Naive thymus-derived CD4-positive, alpha-beta T cell (primary cell): Measurements from ENCODE around the gene PTPRCAP. TPM values are rescaled to one million over a fixed set of nuclear protein-coding genes. Genes with fewer than 3 reads are reported as not detected.

Source experiments
- ATAC-seq: fragments of 150-1000 bp; cut with Tn5 transposase; 2 replicates; pipeline ENCODE4 v1.10.0; 2021; ENCODE audit warnings: mild to moderate bottlenecking, moderate library complexity
- CTCF ChIA-PET: fragments of 350-600 bp; sonication (Branson Sonifier 250); formaldehyde crosslinking; loops from one replicate; lab custom pipeline; 2021; ENCODE audit warnings: antibody characterized with exemption; lab: Charles Lee
- POLR2A ChIA-PET: fragments of 350-600 bp; sonication (Branson Sonifier 250); formaldehyde crosslinking; loops from one replicate; lab custom pipeline; 2021; ENCODE audit warnings: antibody characterized with exemption, inconsistent platforms; lab: Charles Lee
- DNase-seq, 9 donors: peaks; one replicate each; pipeline versions ENCODE4 v3.0.0 to v3.0.0-alpha.2; 2020 to 2022; ENCODE audit warnings: mixed read lengths in 1 of 9
- H3K27ac ChIP-seq: one replicate; pipeline ENCODE4 v1.7.0; 2013; ENCODE audit warnings: mild to moderate bottlenecking, low read depth, low read length, moderate library complexity
- H3K27me3 ChIP-seq, 2 donors: one replicate each; pipeline ENCODE4 v1.7.0; 2013; ENCODE audit warnings: low read length in 2 of 2, mild to moderate bottlenecking in 2 of 2, moderate library complexity in 2 of 2; ENCODE audit not compliant: control insufficient read depth in 2 of 2, insufficient read depth in 2 of 2
- H3K36me3 ChIP-seq, 3 experiments: 1 replicate in 2 of 3; 2 replicates in 1 of 3; pipeline ENCODE4 v1.7.0; 2013; ENCODE audit warnings: low read length in 3 of 3, mild to moderate bottlenecking in 3 of 3, moderate library complexity in 1 of 3; ENCODE audit not compliant: insufficient read depth in 3 of 3, control insufficient read depth in 2 of 3
- H3K4me1 ChIP-seq, 2 donors: one replicate each; pipeline ENCODE4 v1.7.0; 2013; ENCODE audit warnings: low read length in 2 of 2, mild to moderate bottlenecking in 2 of 2, moderate library complexity in 1 of 2; ENCODE audit not compliant: control insufficient read depth in 2 of 2, insufficient read depth in 2 of 2
- H3K4me3 ChIP-seq: 2 replicates; pipeline ENCODE4 v1.7.0; 2013; ENCODE audit warnings: mild to moderate bottlenecking, low read length
- H3K9me3 ChIP-seq, 3 experiments: 1 replicate in 2 of 3; 2 replicates in 1 of 3; pipeline ENCODE4 v1.7.0; 2013; ENCODE audit warnings: low read length in 3 of 3; ENCODE audit not compliant: control insufficient read depth in 2 of 3
- H3K27ac Mint-ChIP-seq, 9 donors: one replicate each; pipeline ENCODE4 v1.8.0; 2020 to 2022; ENCODE audit warnings: mixed read lengths in 9 of 9, mild to moderate bottlenecking in 8 of 9, moderate library complexity in 5 of 9, inconsistent platforms in 2 of 9
- H3K27me3 Mint-ChIP-seq, 5 donors: one replicate each; pipeline ENCODE4 v1.8.0; 2021 to 2022; ENCODE audit warnings: mixed read lengths in 5 of 5, mild to moderate bottlenecking in 1 of 5
- H3K36me3 Mint-ChIP-seq, 5 donors: one replicate each; pipeline ENCODE4 v1.8.0; 2020 to 2022; ENCODE audit warnings: mixed read lengths in 5 of 5, mild to moderate bottlenecking in 3 of 5, inconsistent platforms in 1 of 5
- H3K4me1 Mint-ChIP-seq, 7 donors: one replicate each; pipeline ENCODE4 v1.8.0; 2020 to 2022; ENCODE audit warnings: mixed read lengths in 7 of 7, mild to moderate bottlenecking in 3 of 7, inconsistent platforms in 1 of 7
- H3K4me3 Mint-ChIP-seq, 10 donors: one replicate each; pipeline ENCODE4 v1.8.0; 2020 to 2022; ENCODE audit warnings: mild to moderate bottlenecking in 10 of 10, mixed read lengths in 10 of 10, moderate library complexity in 6 of 10, inconsistent platforms in 2 of 10
- H3K9me3 Mint-ChIP-seq, 11 donors: one replicate each; pipeline ENCODE4 v1.8.0; 2020 to 2022; ENCODE audit warnings: mixed read lengths in 11 of 11, mild to moderate bottlenecking in 4 of 11, inconsistent platforms in 1 of 11, moderate library complexity in 1 of 11
- intact Hi-C, 2 donors: fragments of 100-400 bp; cut with micrococcal nuclease; formaldehyde crosslinking; loops; one replicate each; pipeline ENCODE4 v1.15.1; 2023
- polyA plus RNA-seq, 2 donors: library from polyadenylated mRNA; unstranded; fragments of 300-500 nt; fragmentation: Illumina TruSeq; gene quantifications; one replicate each; pipeline ENCODE4 v1.2.3, GENCODE V29; 2021
- total RNA-seq, 6 experiments: library from RNA in 5 of 6; stranded (reverse) in 5 of 6; gene quantifications; 1 replicate in 5 of 6; 2 replicates in 1 of 6; pipeline ENCODE4 v1.2.3 and lab custom pipeline; 2021 to 2026

The PTPRCAP gene
- total and polyA plus RNA-seq, 7 experiments from 2014 or later = 134 to 670 (median 219) TPM

DNA sequence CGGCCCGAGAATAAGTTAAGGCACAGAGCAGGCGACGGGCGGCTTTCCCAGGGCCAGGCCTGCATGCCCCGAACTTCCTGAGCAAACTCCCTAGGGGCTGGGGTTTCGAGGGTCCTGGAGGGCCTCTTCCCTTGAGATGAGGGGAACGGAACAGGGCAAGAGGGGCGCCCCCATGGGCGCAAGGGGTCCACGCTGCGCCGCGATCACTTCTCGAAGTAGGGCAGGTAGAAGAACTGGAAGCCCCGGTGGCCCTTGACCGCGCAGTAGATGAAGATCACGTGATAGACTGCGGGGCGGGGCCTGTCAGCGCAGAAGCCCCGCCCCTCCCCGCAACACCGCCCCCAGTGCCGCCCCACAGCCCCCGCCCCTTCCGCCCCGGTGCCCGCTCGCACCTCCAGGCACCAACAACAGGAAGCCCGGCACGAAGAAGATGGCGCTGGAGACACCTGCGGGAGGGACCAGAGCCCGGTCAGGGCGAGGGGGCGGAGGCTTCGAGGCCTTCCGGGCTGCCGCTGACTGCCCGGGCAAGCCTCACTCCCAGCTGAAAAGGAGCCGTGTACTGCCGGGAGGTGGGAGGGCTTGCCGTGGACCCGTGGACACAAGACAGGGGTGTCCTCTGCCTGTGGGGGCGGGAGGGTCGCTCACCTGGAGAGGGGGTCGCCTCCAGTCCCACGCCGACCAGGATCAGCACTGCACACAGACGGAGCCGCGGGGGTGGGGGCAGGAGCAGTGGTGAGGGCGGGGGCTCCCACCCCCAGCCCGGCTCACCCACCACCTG lies 27.1 kb upstream of the PTPRCAP start:
- POLR2A ChIA-PET = interaction anchor here (0.7 to 18.3 kb wide), 15 partner anchors 8 to 197 kb away, joined by 3 to 230 read pairs (median 12); partner anchors contain the start of genes AIP, CABP4, CARNS1 and CDK2AP2
- peaks cover 20 to 40% of the 10 kb centered on the region in 2 donors for H3K4me1 ChIP-seq
- H3K27me3 Mint-ChIP-seq = peaks cover 0 to 2% (median 0%) of the 10 kb centered on the region in 5 donors
- H3K4me3 Mint-ChIP-seq = peak overlapping the region; percentile 75 to 94 (median 87)
- H3K9me3 ChIP-seq = no peaks in the 10 kb centered on the region
- peaks cover 23 to 48% (median 34%) of the 10 kb centered on the region in 7 donors for H3K4me1 Mint-ChIP-seq
- H3K4me3 ChIP-seq = peak overlapping the region; percentile 66
- intact Hi-C loops = loop anchor here (1.0 to 2.0 kb wide), 12 partner anchors 18 to 142 kb away; partner anchors contain the start of genes CDK2AP2 (in 2 of the 2), PTPRCAP (in 2 of the 2), RAD9A (in 2 of the 2) and NDUFV1 (in 1 of the 2)
- peak overlapping the region; percentile 82 to 97 (median 93) for H3K27ac Mint-ChIP-seq
- H3K27ac ChIP-seq = peak overlapping the region; percentile 96
- H3K27me3 ChIP-seq = no peaks in the 10 kb centered on the region
- DNase-seq (peak; percentile 78 to 92 (median 91)), ATAC-seq (peak; percentile 86)
- CTCF ChIA-PET = interaction anchor here (0.6 to 1.9 kb wide), 4 partner anchors 16 to 113 kb away, joined by 3 to 7 read pairs (median 4); no protein-coding TSS in a partner anchor
- H3K36me3 Mint-ChIP-seq = peaks cover 0 to 9% (median 0%) of the 10 kb centered on the region in 5 donors
- no peaks in the 10 kb centered on the region for H3K9me3 Mint-ChIP-seq
- peaks cover 0 to 4% (median 0%) of the 10 kb centered on the region in 3 experiments for H3K36me3 ChIP-seq

DNA sequence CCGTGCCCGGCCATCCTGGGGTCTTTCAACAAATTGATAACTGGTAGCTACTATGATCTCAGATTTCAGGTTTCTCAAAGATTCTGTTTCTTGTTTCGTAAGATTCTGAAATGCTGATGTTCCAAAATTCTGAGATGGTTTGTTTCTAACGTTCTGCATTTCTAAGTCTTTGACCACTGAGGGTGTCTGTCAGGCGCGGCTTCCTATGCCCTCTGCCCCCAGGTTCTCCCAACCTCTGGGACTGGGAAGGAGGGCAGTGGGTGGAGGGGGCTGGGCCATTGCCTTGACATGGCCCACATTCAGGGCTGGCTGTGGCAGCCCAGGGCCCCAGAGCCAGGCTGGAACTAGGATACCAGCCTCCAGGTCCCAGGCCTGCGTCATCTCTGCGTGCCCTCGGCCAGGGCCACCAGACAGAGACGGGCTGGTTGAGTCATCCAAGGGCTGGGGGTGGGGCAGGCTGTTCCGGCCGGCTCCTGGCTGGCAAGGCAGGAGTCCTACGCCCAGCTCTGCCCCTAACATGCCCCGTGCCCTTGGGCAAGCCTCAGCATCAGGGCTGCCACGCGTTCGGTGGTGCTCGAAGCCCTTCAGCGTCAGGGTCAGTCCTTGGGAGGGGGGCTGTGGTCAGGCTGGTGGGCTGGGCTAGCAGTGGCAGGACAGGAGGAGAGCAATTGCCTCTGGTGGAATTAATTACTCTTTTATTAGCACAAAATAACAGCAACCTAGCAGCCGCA lies 26.4 kb upstream of the PTPRCAP start:
- Histone ChIP-seq H3K27me3 (no peaks in the 10 kb centered on the region), H3K9me3 (no peaks in the 10 kb centered on the region), H3K4me1 (peaks cover 20 to 37% of the 10 kb centered on the region in 2 donors), H3K36me3 (peaks cover 0 to 2% (median 0%) of the 10 kb centered on the region in 3 experiments), H3K27ac (peak overlapping the region; percentile 96), H3K4me3 (peak overlapping the region; percentile 66)
- peaks cover 23 to 44% (median 33%) of the 10 kb centered on the region in 7 donors for H3K4me1 Mint-ChIP-seq
- intact Hi-C loops = loop anchor here (1.0 to 2.0 kb wide), 12 partner anchors 17 to 142 kb away; partner anchors contain the start of genes CDK2AP2 (in 2 of the 2), PTPRCAP (in 2 of the 2), RAD9A (in 2 of the 2) and NDUFV1 (in 1 of the 2)
- CTCF ChIA-PET = no interaction called here
- peaks cover 0 to 9% (median 0%) of the 10 kb centered on the region in 5 donors for H3K36me3 Mint-ChIP-seq
- H3K27ac Mint-ChIP-seq = peak overlapping the region; percentile 82 to 97 (median 93)
- peak in 1 of 9 donors; percentile 12 for DNase-seq
- H3K27me3 Mint-ChIP-seq = peaks cover 0 to 2% (median 0%) of the 10 kb centered on the region in 5 donors
- H3K9me3 Mint-ChIP-seq = no peaks in the 10 kb centered on the region
- POLR2A ChIA-PET = interaction anchor here (0.9 to 18.3 kb wide), 4 partner anchors 16 to 62 kb away, joined by 3 to 206 read pairs (median 103); partner anchors contain the start of genes CORO1B, GPR152, PITPNM1 and PPP1CA
- H3K4me3 Mint-ChIP-seq = peak overlapping the region; percentile 75 to 94 (median 87)
- peak; percentile 28 for ATAC-seq

DNA sequence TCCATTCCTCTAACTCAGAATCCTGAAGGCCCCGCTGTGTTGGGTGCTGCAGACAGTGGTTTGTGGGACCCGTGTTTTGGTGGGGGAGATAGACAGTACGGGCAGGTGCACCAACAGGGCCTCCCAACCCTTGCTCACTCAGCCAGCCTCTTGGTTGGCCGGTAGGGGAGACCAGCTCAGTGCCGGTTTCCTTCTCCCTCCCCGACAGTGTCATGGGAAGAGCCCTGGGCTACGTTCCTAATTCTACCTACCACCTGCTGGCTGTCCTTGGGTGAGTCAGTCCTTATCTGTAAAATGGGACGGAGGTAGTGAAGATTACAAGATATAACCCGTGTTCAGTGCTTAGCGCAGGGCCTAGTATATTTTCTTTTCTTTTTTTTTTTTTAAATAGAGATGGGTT lies 25.7 kb upstream of the PTPRCAP start:
- peaks cover 20 to 40% (median 29%) of the 10 kb centered on the region in 7 donors for H3K4me1 Mint-ChIP-seq
- POLR2A ChIA-PET = interaction anchor here (0.6 to 18.3 kb wide), 4 partner anchors 15 to 61 kb away, joined by 3 to 206 read pairs (median 103); partner anchors contain the start of genes CORO1B, GPR152, PPP1CA and PTPRCAP

DNA sequence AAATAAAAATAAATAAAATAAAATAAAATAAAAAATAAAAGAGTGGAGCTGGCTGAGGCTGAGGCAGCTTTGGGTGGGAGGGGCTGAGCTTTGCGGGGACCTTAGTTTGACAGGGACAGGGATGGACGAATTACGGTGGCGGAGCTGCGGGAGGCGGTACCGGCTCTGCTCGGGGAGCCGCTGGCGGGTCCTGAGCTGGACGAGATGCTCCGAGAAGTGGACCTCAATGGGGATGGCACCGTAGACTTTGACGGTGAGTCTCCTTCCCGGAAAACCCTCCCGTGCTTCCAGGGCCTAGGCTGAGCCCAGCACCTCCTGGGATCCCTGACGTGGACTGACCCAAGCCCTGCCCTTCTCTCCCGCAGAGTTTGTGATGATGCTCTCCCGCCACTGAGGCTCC lies 20.8 kb upstream of the PTPRCAP start:
- no peak for ATAC-seq
- no peaks in the 10 kb centered on the region for H3K36me3 Mint-ChIP-seq
- CTCF ChIA-PET = no interaction called here
- POLR2A ChIA-PET = interaction anchor here (1.0 to 18.3 kb wide), 7 partner anchors 10 to 57 kb away, joined by 3 to 206 read pairs (median 7); partner anchors contain the start of genes CORO1B, GPR152, PITPNM1 and PPP1CA
- H3K4me1 Mint-ChIP-seq = peaks cover 0 to 9% (median 5%) of the 10 kb centered on the region in 7 donors
- H3K9me3 Mint-ChIP-seq = peaks cover 0 to 6% (median 0%) of the 10 kb centered on the region in 11 donors
- H3K27ac ChIP-seq = no peak overlapping the region
- peaks cover 0 to 2% (median 0%) of the 10 kb centered on the region in 5 donors for H3K27me3 Mint-ChIP-seq
- no peaks in the 10 kb centered on the region for H3K27me3 ChIP-seq
- no peaks in the 10 kb centered on the region for H3K36me3 ChIP-seq
- DNase-seq = no peak
- H3K4me1 ChIP-seq = no peaks in the 10 kb centered on the region
- no peak overlapping the region for H3K4me3 ChIP-seq
- H3K27ac Mint-ChIP-seq = no peak overlapping the region
- no peak overlapping the region for H3K4me3 Mint-ChIP-seq
- intact Hi-C loops = no loop called here
- no peaks in the 10 kb centered on the region for H3K9me3 ChIP-seq

More for the DNA sequence above, 25.7 kb upstream of the PTPRCAP start:
- intact Hi-C loops = no loop called here
- H3K4me3 ChIP-seq = no peak overlapping the region
- H3K36me3 ChIP-seq = no peaks in the 10 kb centered on the region
- peaks cover 17 to 33% of the 10 kb centered on the region in 2 donors for H3K4me1 ChIP-seq
- H3K9me3 ChIP-seq = no peaks in the 10 kb centered on the region
- H3K27me3 ChIP-seq = no peaks in the 10 kb centered on the region
- Mint-ChIP-seq H3K4me3 (peak overlapping the region in 2 of 10 donors; percentile 4 to 58), H3K9me3 (no peaks in the 10 kb centered on the region), H3K27me3 (peaks cover 0 to 2% (median 0%) of the 10 kb centered on the region in 5 donors), H3K27ac (peak overlapping the region in 4 of 9 donors; percentile 10 to 96 (median 37)), H3K36me3 (peaks cover 0 to 9% (median 0%) of the 10 kb centered on the region in 5 donors)
- ATAC-seq (no peak), DNase-seq (no peak)
- CTCF ChIA-PET = no interaction called here
- no peak overlapping the region for H3K27ac ChIP-seq

DNA sequence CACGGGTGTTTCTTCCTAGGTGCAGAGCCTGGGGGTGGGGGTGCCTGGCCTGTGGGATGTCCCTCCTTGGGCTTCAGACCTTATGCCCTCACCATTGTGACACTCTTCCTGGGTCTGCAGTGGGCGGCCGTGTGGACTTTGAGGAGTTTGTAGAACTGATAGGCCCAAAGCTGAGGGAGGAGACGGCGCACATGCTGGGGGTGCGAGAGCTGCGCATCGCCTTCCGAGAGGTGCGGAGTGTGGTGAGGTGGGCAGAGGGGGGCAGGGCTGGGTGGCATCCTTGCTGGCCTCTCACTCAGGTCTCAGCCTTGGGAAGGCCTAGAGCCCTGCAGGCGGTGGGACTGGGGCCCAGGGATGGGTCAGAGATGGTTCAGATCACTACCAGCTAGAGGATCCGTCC lies 20.0 kb upstream of the PTPRCAP start:
- peaks cover 0 to 2% (median 0%) of the 10 kb centered on the region in 5 donors for H3K27me3 Mint-ChIP-seq
- peaks cover 0 to 6% (median 0%) of the 10 kb centered on the region in 11 donors for H3K9me3 Mint-ChIP-seq

More for the DNA sequence above, 20.0 kb upstream of the PTPRCAP start:
- ATAC-seq (no peak), DNase-seq (no peak)
- H3K4me1 ChIP-seq = no peaks in the 10 kb centered on the region
- H3K36me3 ChIP-seq = no peaks in the 10 kb centered on the region
- POLR2A ChIA-PET = interaction anchor here (1.0 to 18.3 kb wide), 8 partner anchors 8 to 49 kb away, joined by 3 to 206 read pairs (median 16); partner anchors contain the start of genes AIP, CORO1B, GPR152 and PTPRCAP
- no peak overlapping the region for H3K27ac ChIP-seq
- Mint-ChIP-seq H3K4me3 (no peak overlapping the region), H3K4me1 (peaks cover 0 to 11% (median 8%) of the 10 kb centered on the region in 7 donors), H3K27ac (no peak overlapping the region), H3K36me3 (no peaks in the 10 kb centered on the region)
- no peaks in the 10 kb centered on the region for H3K27me3 ChIP-seq
- CTCF ChIA-PET = no interaction called here
- intact Hi-C loops = no loop called here
- H3K4me3 ChIP-seq = no peak overlapping the region
- H3K9me3 ChIP-seq = no peaks in the 10 kb centered on the region
